ENCODE results near the gene FBN2.
"Not testable (repeated sequence)": the region's sequence is repeated elsewhere in the genome, so short reads cannot be mapped to it uniquely, and the experiment has no call there.

FBN2 gene

GRCh38 chr5:128321418-128321817 lies 216.6 kb downstream of the FBN2 start:
- not testable (repeated sequence) for DNase-seq (ENCODE audit: low read depth in 1 of 2, low spot score in 1 of 2)

- DNase-seq (ENCODE audit: low read depth in 1 of 2, low spot score in 1 of 2): no peak
Observed at GRCh38 chr5:128318691-128319090, 219.4 kb downstream of the FBN2 start.

- no peak for DNase-seq (ENCODE audit: low read depth in 1 of 2, low spot score in 1 of 2)
Observed at GRCh38 chr5:128317481-128317880, 220.6 kb downstream of the FBN2 start.

- no peak for DNase-seq (ENCODE audit: low read depth in 1 of 2, low spot score in 1 of 2)
Observed at GRCh38 chr5:128315671-128316070, 222.4 kb downstream of the FBN2 start.

- DNase-seq (ENCODE audit: low read depth in 1 of 2, low spot score in 1 of 2): no peak
Observed at GRCh38 chr5:128305341-128305740, 232.7 kb downstream of the FBN2 start.

- DNase-seq (ENCODE audit: low read depth in 1 of 2, low spot score in 1 of 2): no peak
Observed at GRCh38 chr5:128304791-128305190, 233.3 kb downstream of the FBN2 start.

- DNase-seq (ENCODE audit: low read depth in 1 of 2, low spot score in 1 of 2): no peak
Observed at GRCh38 chr5:128304088-128304487, 234.0 kb downstream of the FBN2 start.

- DNase-seq (ENCODE audit: low read depth in 1 of 2, low spot score in 1 of 2): no peak
Observed at GRCh38 chr5:128303593-128303992, 234.5 kb downstream of the FBN2 start.

- DNase-seq (ENCODE audit: low read depth in 1 of 2, low spot score in 1 of 2): no peak
Observed at GRCh38 chr5:128300181-128300580, 237.9 kb downstream of the FBN2 start.

GRCh38 chr5:128290152-128290858 lies 247.7 kb downstream of the FBN2 start:
- DNase-seq (ENCODE audit: low read depth in 1 of 2, low spot score in 1 of 2): no peak

- DNase-seq (ENCODE audit: low read depth in 1 of 2, low spot score in 1 of 2): no peak
Observed at GRCh38 chr5:128287740-128288139, 250.3 kb downstream of the FBN2 start.

- no peak for DNase-seq (ENCODE audit: low read depth in 1 of 2, low spot score in 1 of 2)
Observed at GRCh38 chr5:128284236-128284635, 253.8 kb downstream of the FBN2 start.

- no peak for DNase-seq (ENCODE audit: low read depth in 1 of 2, low spot score in 1 of 2)
Observed at GRCh38 chr5:128279345-128279744, 258.7 kb downstream of the FBN2 start.

GRCh38 chr5:128276537-128277216 lies 261.4 kb downstream of the FBN2 start:
- DNase-seq (ENCODE audit: low read depth in 1 of 2, low spot score in 1 of 2): no peak

- DNase-seq (ENCODE audit: low read depth in 1 of 2, low spot score in 1 of 2): no peak
Observed at GRCh38 chr5:128274441-128274840, 263.6 kb downstream of the FBN2 start.

GRCh38 chr5:128273736-128274135 lies 264.3 kb downstream of the FBN2 start:
- no peak for DNase-seq (ENCODE audit: low read depth in 1 of 2, low spot score in 1 of 2)

GRCh38 chr5:128271859-128272464 lies 266.1 kb downstream of the FBN2 start:
- no peak for DNase-seq (ENCODE audit: low read depth in 1 of 2, low spot score in 1 of 2)

- DNase-seq (ENCODE audit: low read depth in 1 of 2, low spot score in 1 of 2): no peak
Observed at GRCh38 chr5:128271071-128271470, 267.0 kb downstream of the FBN2 start.

GRCh38 chr5:128264564-128265360 lies 273.3 kb downstream of the FBN2 start:
- DNase-seq (ENCODE audit: low read depth in 1 of 2, low spot score in 1 of 2): no peak

- no peak for DNase-seq (ENCODE audit: low read depth in 1 of 2, low spot score in 1 of 2)
Observed at GRCh38 chr5:128263357-128263756, 274.7 kb downstream of the FBN2 start.

GRCh38 chr5:128262911-128263310 lies 275.1 kb downstream of the FBN2 start:
- DNase-seq (ENCODE audit: low read depth in 1 of 2, low spot score in 1 of 2): no peak

GRCh38 chr5:128259607-128260021 lies 278.4 kb downstream of the FBN2 start:
- DNase-seq (ENCODE audit: low read depth in 1 of 2, low spot score in 1 of 2): no peak
